HPDE6-E6E7 (cell line): ENCODE data around the gene LRRC3C.

Experiments
- DNase-seq: peaks from one replicate; pipeline ENCODE4 v3.0.0; 2011; ENCODE audit warnings: missing footprints; ENCODE audit errors: extremely low spot score

LRRC3C gene

DNA sequence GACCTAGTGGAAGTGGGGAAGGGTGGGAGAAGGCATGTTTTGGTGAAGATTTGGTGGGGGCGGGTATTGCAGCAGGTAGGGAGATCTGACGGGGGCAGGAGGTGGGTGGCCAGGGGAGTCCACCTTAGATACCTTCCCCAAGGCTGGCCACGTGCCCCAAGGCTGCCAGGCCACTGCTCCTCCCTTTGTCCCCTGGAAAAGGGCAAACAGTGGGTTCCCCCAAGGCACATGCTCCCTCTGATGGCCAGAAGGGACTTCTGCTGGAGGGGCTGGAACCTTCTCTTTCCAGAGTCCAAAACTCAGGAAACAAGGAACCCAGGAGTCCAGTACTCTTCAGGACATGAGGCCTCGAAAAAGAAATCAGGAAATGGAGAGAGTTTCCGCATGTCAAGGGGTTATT lies 46.9 kb downstream of the LRRC3C start:
- no peak for DNase-seq

DNA sequence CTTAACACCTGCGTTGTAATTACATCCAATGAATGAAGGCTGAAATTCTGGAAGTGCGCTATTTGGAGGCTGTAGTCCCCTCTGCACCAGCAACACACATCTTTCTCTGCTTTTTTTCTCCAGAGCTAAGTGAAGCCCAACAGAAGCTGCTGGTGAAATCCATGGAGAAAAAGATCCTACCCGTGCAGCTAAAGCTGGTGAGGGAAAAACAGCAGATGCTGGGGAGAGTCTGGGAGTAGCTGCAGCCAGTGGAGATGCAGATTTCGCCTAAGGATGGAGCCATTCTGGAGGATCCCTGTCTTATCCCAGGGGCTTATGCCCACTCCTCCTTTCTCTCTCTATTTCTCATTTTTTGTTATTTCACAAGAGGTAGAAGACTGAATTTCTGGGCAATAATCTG lies 48.3 kb downstream of the LRRC3C start:
- no peak for DNase-seq

DNA sequence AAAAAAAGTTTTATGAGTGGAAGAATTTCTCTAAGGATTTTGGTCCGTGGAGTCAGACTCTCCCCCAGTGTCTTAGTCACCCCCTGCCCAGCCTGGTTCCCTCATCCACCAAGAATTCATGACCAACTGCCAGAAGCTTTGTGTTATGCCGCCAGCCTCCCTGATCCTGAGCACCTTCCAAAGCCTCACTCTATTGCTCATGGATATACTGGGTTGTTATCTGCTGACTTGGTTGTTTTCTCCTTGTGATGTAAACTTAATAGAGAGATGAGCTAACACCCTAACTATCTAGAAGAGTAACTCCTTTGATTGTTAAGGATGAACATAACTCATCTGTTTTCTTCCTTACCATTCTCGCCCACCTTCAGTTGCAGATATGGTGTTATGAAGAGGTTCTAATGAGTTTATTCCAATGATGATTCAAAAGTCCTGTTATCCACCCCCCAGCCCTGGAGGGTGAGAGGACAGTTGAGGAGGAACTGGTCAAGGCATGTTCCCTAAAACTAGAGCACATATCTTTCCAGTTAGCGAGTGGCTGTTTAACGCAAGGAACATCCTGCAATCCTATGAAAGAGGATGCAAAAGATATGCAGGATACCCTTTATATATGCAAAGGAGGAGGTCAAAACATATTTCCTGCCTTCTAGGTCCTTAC lies 51.6 kb downstream of the LRRC3C start:
- DNase-seq: peak; percentile 48

DNA sequence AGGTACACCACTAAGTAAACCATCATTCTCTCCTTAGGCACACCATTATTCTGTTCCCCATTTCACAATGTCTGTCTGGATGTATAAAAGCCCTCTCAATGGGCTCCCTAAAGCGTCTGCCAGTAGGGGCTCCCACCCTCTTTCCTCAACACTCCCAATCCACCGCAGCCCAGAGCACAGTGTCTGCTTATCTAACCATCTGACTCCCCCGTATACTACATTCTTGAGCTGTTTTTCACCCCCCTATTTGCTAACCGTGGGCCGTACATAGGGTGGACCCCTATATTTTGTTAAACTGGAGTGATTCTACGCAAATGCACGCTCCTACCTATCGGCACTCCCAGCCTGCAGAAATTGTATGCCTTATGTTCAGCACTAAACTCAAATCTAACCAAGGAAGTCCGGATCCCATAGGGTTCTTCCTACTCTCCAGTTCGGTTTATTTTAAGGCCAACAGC lies 52.4 kb downstream of the LRRC3C start:
- no peak for DNase-seq

DNA sequence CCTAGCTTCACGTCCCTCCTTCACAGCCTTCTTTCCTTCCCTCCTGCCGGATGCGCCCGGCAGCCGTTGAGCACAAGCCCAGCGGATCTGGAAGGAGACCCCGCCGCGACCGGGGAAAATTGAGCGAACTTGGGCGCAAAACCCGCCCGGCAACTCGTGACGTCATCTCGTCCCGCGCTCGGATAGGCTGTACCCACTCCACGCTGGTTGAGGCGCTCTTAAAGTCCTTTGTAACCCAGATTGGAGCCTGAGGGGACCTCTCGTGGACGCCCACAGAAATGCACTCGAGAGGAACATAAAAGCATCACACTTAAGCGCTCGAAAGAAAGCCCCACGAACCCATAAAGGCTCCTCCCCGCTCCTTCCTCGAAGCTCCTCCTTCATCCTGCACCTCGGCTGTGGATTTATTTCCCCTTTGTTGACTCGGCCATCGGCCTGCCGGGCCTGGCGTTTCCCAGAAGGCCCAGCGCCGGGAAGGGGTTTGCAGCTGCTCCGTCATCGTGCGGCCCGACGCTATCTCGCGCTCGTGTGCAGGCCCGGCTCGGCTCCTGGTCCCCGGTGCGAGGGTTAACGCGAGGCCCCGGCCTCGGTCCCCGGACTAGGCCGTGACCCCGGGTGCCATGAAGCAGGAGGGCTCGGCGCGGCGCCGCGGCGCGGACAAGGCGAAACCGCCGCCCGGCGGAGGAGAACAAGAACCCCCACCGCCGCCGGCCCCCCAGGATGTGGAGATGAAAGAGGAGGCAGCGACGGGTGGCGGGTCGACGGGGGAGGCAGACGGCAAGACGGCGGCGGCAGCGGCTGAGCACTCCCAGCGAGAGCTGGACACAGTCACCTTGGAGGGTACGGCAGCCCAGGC lies 53.0 kb downstream of the LRRC3C start, which contains the start of gene PSMD3:
PSMD3 (plus strand) TSS at position 457 of the 856 bp plus-strand sequence; CDS start at position 621, 164 bp downstream.
- DNase-seq: peak; percentile 93

DNA sequence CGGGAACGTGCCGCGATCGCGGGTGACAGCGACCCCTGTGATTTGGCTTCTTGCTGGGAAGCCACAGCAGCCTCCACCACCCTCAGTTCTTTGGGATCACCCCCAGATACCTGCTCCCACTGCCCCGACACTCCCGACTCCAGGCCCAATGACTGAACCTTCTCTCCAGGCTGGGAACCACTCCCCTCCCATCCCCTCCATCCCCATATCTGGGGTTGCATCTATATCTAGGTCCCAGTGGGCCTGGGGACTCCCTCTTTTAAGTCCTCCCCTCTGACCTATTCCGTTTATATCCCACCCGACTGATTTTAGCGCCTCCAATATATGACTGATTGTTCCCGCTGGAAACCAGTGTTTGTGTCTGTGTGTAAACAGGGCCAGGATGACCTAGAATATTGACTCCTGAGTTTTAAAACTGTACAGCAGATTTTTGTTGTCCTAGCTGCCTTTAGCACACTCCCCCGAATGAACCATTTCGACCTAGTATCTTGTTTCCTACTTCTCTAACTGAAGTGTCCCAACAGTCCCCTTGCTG lies 53.7 kb downstream of the LRRC3C start:
- DNase-seq: no peak

DNA sequence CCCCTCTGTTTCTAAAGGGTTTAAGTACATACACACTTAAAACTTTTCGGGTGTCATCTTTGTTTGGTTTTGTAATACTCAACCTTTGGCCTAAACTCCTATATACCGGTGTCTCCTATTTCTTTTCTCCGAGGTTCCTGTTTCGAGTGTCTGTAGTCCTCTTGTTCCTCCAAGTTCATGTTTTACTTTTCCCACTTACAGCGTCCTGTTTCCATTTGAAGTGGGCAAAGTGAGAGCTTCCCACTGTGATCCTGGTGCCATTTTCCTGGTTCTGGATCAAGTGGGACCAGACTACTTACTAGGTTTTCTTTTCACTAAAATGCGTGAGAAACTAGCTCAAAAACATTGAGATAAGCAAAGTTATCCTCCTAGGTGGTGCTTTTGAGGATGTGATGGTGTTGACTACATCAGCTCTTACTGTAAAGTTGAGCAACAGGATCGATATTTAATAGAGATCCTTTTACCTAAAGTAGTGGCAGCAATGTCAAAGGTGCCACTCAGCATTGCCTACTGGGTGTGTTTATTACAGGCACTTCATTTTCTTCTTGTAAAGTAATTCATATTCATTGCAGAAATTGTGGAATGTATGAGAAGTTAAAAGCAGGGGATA lies 54.3 kb downstream of the LRRC3C start:
- DNase-seq: no peak

DNA sequence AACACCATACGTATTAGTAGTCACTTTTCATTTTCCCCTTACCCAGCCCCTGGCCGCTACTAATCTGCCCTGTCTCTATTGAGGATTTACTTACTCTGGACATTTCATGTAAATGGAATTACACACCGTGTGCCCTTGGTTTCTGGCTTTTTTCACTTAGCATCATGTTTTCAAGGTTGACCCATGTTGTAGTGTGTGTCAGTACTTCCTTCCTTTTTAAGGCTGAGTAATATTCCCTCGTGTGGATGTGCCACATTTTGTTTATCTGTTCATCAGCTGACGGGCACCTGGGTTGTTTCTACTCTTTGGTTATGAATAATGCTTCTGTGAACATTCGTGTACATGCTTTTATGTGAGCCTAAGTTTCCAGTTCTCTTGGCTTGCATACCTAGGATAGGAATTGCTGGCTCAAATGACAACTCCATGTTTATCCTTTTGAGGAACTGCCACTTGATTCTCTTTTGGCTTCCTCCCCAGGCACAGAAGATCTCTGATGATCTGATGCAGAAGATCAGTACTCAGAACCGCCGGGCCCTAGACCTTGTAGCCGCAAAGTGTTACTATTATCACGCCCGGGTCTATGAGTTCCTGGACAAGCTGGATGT lies 60.8 kb downstream of the LRRC3C start:
- DNase-seq: no peak

DNA sequence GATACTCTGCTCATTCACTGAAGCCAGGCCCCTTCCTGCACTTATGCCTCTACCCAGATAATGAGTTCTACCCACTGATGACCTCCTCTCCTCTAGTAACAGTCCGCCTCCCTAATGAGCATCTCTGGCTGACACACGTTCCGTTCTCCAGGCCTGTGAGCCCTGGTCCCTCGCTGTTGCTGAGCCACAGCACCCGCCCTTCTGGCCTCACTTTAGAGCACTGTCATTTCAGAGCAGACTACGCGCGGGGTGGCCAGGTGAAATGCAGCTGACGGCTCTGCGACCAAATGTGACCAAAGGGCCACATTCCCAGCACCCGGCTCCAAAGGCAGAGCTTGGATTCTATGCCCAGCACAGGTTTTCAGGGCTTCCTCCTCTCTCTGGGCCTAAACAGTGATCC lies 66.9 kb downstream of the LRRC3C start:
- DNase-seq: no peak
